GM12878 (cell line): ENCODE data around the gene HTR1A. TPM values are rescaled to one million over a fixed set of nuclear protein-coding genes. Genes with fewer than 3 reads are reported as not detected.

Source experiments
- ATAC-seq: fragments of 200-7000 bp; cut with Tn5 transposase; 3 replicates; pipeline ENCODE4 v1.9.1; 2020; ENCODE audit warnings: mild to moderate bottlenecking, moderate library complexity
- BruUV-seq: library from RNA; stranded (reverse); fragments of 400-500 nt; replicated peaks from 2 replicates; lab custom pipeline; 2021; lab: Mats Ljungman, UMichigan
- CTCF ChIA-PET: fragments of 300-600 bp; sonication (Branson Sonifier 250); formaldehyde crosslinking; extraction: SDS; loops from one replicate; lab custom pipeline; 2021; ENCODE audit warnings: inconsistent platforms; lab: Yijun Ruan, JAX
- POLR2A ChIA-PET: fragments of 350-600 bp; formaldehyde crosslinking; extraction: SDS; loops from one replicate; lab custom pipeline; 2021; ENCODE audit warnings: inconsistent platforms; lab: Charles Lee
- RAD21 ChIA-PET: fragments of 300-600 bp; sonication (Branson Sonifier 250); formaldehyde crosslinking; loops from one replicate; lab custom pipeline; 2023; ENCODE audit warnings: antibody characterized with exemption; ENCODE audit not compliant: unreplicated experiment; lab: Charles Lee
- SMC1A ChIA-PET: fragments of 300-600 bp; sonication (Branson Sonifier 250); formaldehyde crosslinking; loops from one replicate; lab custom pipeline; 2023; ENCODE audit not compliant: unreplicated experiment, uncharacterized antibody; lab: Charles Lee
- DNase-seq: peaks from one replicate; pipeline ENCODE4 v3.0.0-alpha.2; 2011; ENCODE audit warnings: low read depth, low spot score
- FAIRE-seq: peaks from 3 replicates; lab custom pipeline; 2011; peaks lifted over from hg19 to GRCh38; lab: Jason Lieb, UNC
- H2AFZ ChIP-seq: 2 replicates; pipeline ENCODE4 v1.6.0; 2011; ENCODE audit warnings: low read depth, low read length, control low read depth; ENCODE audit not compliant: control insufficient read depth
- H3K27ac ChIP-seq: 2 replicates; pipeline ENCODE4 v1.5.1; 2011; ENCODE audit warnings: control low read depth; ENCODE audit not compliant: control insufficient read depth, insufficient read depth
- H3K27me3 ChIP-seq, 2 experiments: replicated peaks in 1 of 2; 2 replicates each; pipeline versions ENCODE4 v1.6.0 to v1.6.1; 2011; ENCODE audit warnings: low read length in 1 of 2; ENCODE audit not compliant: control insufficient read depth in 2 of 2, insufficient read depth in 2 of 2
- H3K36me3 ChIP-seq, 2 experiments: 2 replicates each; pipeline ENCODE4 v1.5.1; 2011; ENCODE audit warnings: low read length in 1 of 2; ENCODE audit not compliant: control insufficient read depth in 2 of 2, insufficient read depth in 2 of 2
- H3K4me1 ChIP-seq: 2 replicates; pipeline ENCODE4 v1.6.1; 2011; ENCODE audit warnings: mild to moderate bottlenecking, low read length, moderate library complexity, mixed read lengths; ENCODE audit not compliant: control insufficient read depth, insufficient read depth
- H3K4me2 ChIP-seq: 2 replicates; pipeline ENCODE4 v1.6.0; 2011; ENCODE audit warnings: control low read depth; ENCODE audit not compliant: control insufficient read depth, insufficient read depth
- H3K4me3 ChIP-seq: fragments of 200-600 bp; sonication (generic); 2 replicates; pipeline ENCODE4 v1.5.1; 2016
- H3K79me2 ChIP-seq: 2 replicates; pipeline ENCODE4 v1.6.0; 2011; ENCODE audit warnings: low read length; ENCODE audit not compliant: control insufficient read depth, insufficient read depth
- H3K9ac ChIP-seq: 2 replicates; pipeline ENCODE4 v1.8.0; 2011; ENCODE audit warnings: low read length, control low read depth, mixed read lengths; ENCODE audit not compliant: control insufficient read depth, insufficient read depth
- H3K9me3 ChIP-seq: replicated peaks from 3 replicates; pipeline ENCODE4 v1.5.1; 2011; ENCODE audit warnings: mild to moderate bottlenecking, low read length; ENCODE audit not compliant: control insufficient read depth, insufficient read depth
- H4K20me1 ChIP-seq: 2 replicates; pipeline ENCODE4 v1.6.0; 2011; ENCODE audit not compliant: control insufficient read depth, insufficient read depth
- BRCA1 ChIP-seq: IDR thresholded peaks from 2 replicates; pipeline ENCODE4 v1.6.1; 2011; ENCODE audit warnings: low read depth, low read length, improper control_type of control experiment
- CHD2 ChIP-seq: IDR thresholded peaks from 2 replicates; pipeline ENCODE4 v1.6.1; 2011; ENCODE audit warnings: low read depth, low read length, improper control_type of control experiment, borderline replicate concordance
- FOS ChIP-seq: IDR thresholded peaks from 3 replicates; pipeline ENCODE4 v1.6.1; 2011; ENCODE audit warnings: borderline replicate concordance; ENCODE audit not compliant: insufficient read length; ENCODE audit errors: extremely low read depth
- GABPA ChIP-seq: IDR thresholded peaks from 2 replicates; pipeline ENCODE4 v1.6.1; 2014; ENCODE audit warnings: antibody characterized with exemption, low read depth, mild to moderate bottlenecking, inconsistent platforms
- JUNB ChIP-seq: IDR thresholded peaks from 2 replicates; pipeline ENCODE4 v1.6.1; 2016; ENCODE audit warnings: antibody characterized with exemption, mild to moderate bottlenecking
- KAT2A ChIP-seq: conservative IDR thresholded peaks from 2 replicates; pipeline ENCODE4 v1.6.1; 2011; ENCODE audit warnings: low read depth, low read length; ENCODE audit not compliant: control insufficient read depth
- MEF2A ChIP-seq: IDR thresholded peaks from 2 replicates; pipeline ENCODE4 v1.6.1; 2011; ENCODE audit warnings: low read depth, mild to moderate bottlenecking, low read length, moderate library complexity; ENCODE audit not compliant: insufficient read depth
- MTA2 ChIP-seq: fragments of 450-650 bp; IDR thresholded peaks from 2 replicates; pipeline ENCODE4 v1.6.1; 2016; ENCODE audit warnings: low read depth, mild to moderate bottlenecking, moderate library complexity
- NBN ChIP-seq: fragments of 450-650 bp; IDR thresholded peaks from 2 replicates; pipeline ENCODE4 v1.6.1; 2016
- NFXL1 ChIP-seq: fragments of 450-650 bp; IDR thresholded peaks from 2 replicates; pipeline ENCODE4 v1.6.1; 2017; ENCODE audit warnings: antibody characterized with exemption, mild to moderate bottlenecking, borderline replicate concordance
- NR2F1 ChIP-seq: fragments of 450-650 bp; conservative IDR thresholded peaks from 2 replicates; pipeline ENCODE4 v1.6.1; 2017; ENCODE audit warnings: mild to moderate bottlenecking
- PML ChIP-seq: IDR thresholded peaks from 2 replicates; pipeline ENCODE4 v1.6.1; 2012; ENCODE audit warnings: low read length, inconsistent platforms
- ZNF274 ChIP-seq: IDR thresholded peaks from one replicate; pipeline ENCODE4 v1.8.0; 2011; ENCODE audit not compliant: insufficient read length, insufficient read depth
- WGBS: methylation state at CpG from one replicate; pipeline ENCODE4 v1.1.6; 2016; ENCODE audit warnings: low lambda C conversion rate; ENCODE audit not compliant: insufficient replicate concordance, insufficient coverage; ENCODE audit errors: missing lambda C conversion rate; 5-methylcytosine and 5-hydroxymethylcytosine counted together
- in situ Hi-C: fragments of 300-500 bp; cut with MboI; formaldehyde crosslinking; loops from 9 replicates; pipeline ENCODE4 v1.14.3; 2018; ENCODE audit warnings: mixed read lengths
- intact Hi-C: fragments of 100-400 bp; cut with micrococcal nuclease; formaldehyde crosslinking; loops from one replicate; pipeline ENCODE4 v1.14.2; 2022; ENCODE audit not compliant: unreplicated experiment
- polyA plus RNA-seq, 11 experiments: library from polyadenylated mRNA; depleted of rRNA in 4 of 11; unstranded in 6 of 11; stranded (reverse) in 5 of 11; fragments of >200 nt; fragmentation: Nextera tagmentation in 4 of 11; fragmentation: Illumina TruSeq in 1 of 11; extraction: Ambion mirVana in 4 of 11; extraction: Trizol in 1 of 11; gene quantifications; 1 replicate in 1 of 11; 2 replicates in 10 of 11; pipeline versions ENCODE4 v1.2.1 to v1.2.3, GENCODE V29; 2011 to 2016; ENCODE audit warnings: inconsistent platforms in 2 of 11, missing spikeins in 2 of 11, low read depth in 1 of 11
- total RNA-seq, 4 experiments: library from RNA; depleted of rRNA in 3 of 4; stranded (reverse); fragments of >200 nt in 3 of 4; fragmentation: Illumina TruSeq in 1 of 4; extraction: Trizol in 1 of 4; gene quantifications; 2 replicates each; pipeline versions ENCODE4 v1.2.1 to v1.2.3, GENCODE V29; 2013 to 2021
- TF ChIP-seq, protein P1 (sequence below): IDR thresholded peaks from 2 replicates; pipeline ENCODE4 v1.6.1; 2012; ENCODE audit warnings: low read depth, low read length, improper control_type of control experiment
- TF ChIP-seq, protein P2 (sequence below): IDR thresholded peaks from 2 replicates; pipeline ENCODE4 v1.6.1; 2011; ENCODE audit warnings: borderline replicate concordance, low read depth, mild to moderate bottlenecking, moderate library complexity, low read length; ENCODE audit not compliant: insufficient read depth, poor library complexity, severe bottlenecking
- TF ChIP-seq, protein P3 (sequence below): IDR thresholded peaks from 2 replicates; pipeline ENCODE4 v1.6.1; 2012; ENCODE audit warnings: low read depth, low read length, improper control_type of control experiment
- TF ChIP-seq, protein P4 (sequence below): fragments of 450-650 bp; formaldehyde crosslinking; IDR thresholded peaks from 2 replicates; pipeline ENCODE4 v1.5.0; 2022; ENCODE audit warnings: mild to moderate bottlenecking, missing genetic modification characterization

HTR1A gene
- total and polyA plus RNA-seq, 10 of the 15 experiments (the other 5 are each of a cell fraction or from before 2014, with no cell fraction given), result not detected

DNA sequence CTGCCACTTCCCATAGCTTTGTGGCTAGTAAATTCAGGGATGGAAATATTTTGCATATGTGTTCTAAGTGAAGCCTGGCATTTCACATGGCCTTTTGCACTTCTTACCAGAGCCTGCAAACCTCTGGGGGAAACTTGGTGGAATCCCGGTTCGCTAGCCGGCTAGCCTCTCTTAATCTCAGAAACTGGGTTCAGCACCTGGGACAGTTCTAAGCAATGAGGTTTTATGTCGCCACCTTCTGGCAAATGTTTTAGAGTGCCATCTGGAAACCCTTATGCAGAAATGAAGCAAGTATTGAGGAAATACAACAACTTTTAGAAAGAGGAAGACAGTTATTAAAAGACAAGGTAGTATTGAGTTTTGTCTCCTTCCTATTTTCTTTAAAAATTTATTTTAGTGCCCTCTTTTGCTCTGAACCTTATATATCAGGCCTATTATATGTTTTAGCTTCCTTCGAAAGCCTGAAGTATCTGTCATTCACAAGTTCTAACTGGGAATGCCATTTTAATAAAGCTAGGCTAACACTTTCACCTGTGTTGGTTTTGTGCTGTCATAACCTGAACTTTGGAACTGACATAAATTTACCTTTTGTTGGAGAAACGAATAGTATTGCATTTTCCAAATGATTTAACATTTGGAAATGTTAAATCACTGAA lies 963 bp upstream of the HTR1A start (continued):
- TF ChIP-seq MEF2A, result no peak

DNA sequence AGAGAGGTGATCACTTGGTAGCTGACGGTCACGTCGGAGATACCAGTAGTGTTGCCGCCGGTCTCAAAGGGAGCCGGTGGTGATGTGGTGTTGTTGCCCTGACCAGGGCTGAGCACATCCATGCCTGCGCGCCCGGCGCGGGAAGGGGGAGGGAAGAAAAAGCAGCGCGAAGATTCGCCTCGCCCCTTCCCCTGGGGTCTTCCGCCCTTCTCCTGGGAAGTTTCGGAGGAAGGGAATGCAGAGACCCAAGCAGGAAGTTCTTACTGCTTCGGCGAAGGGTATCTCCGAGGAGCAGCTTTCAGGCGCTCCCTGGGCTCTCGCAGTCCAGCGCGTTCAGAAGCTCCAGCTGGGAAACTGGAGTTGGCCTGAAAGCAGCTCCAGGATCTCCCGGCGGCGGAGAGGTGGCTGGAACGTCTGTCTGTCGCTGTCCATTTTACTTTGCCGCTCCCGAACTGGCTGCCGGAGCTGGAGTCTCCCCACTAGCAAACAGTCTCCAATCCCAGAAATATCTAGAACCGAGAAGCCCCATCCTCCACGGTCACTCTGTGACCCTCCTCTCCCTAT lies 565 bp downstream of the HTR1A start:
- H3K4me1 ChIP-seq, result no peaks in the 10 kb centered on the region
- H4K20me1 ChIP-seq, result no peaks in the 10 kb centered on the region
- H3K27me3 ChIP-seq, result no peaks in the 10 kb centered on the region; a peak in 1 of 4 replicates
- intact Hi-C loops, result loop anchor here (5.0 kb wide), 1 partner anchor 834 kb away; no protein-coding TSS in a partner anchor
- BruUV-seq, result no TSS peak
- no peaks in the 10 kb centered on the region for H3K79me2 ChIP-seq
- FAIRE-seq (no peak), ATAC-seq (no peak), DNase-seq (no peak)
- H3K4me2 ChIP-seq, result no peak overlapping the region
- POLR2A ChIA-PET, result no interaction called here
- H3K9ac ChIP-seq, result no peak overlapping the region
- no peak overlapping the region for H3K4me3 ChIP-seq
- H3K27ac ChIP-seq, result no peak overlapping the region
- no peaks in the 10 kb centered on the region for H3K36me3 ChIP-seq
- RAD21 ChIA-PET, result no interaction called here
- CTCF ChIA-PET, result no interaction called here
- H3K9me3 ChIP-seq, result no peaks in the 10 kb centered on the region
- in situ Hi-C loops, result loop anchor here (5.0 to 25.0 kb wide), 2 partner anchors 559 to 1499 kb away; no protein-coding TSS in a partner anchor
- SMC1A ChIA-PET, result no interaction called here
- 31% methylated on average over 27 of the region's 34 CpGs for WGBS
- H2AFZ ChIP-seq, result no peak overlapping the region
- TF ChIP-seq KAT2A, result no peak
- no peak for TF ChIP-seq NR2F1
- no peak for TF ChIP-seq CHD2
- TF ChIP-seq, protein P1, sequence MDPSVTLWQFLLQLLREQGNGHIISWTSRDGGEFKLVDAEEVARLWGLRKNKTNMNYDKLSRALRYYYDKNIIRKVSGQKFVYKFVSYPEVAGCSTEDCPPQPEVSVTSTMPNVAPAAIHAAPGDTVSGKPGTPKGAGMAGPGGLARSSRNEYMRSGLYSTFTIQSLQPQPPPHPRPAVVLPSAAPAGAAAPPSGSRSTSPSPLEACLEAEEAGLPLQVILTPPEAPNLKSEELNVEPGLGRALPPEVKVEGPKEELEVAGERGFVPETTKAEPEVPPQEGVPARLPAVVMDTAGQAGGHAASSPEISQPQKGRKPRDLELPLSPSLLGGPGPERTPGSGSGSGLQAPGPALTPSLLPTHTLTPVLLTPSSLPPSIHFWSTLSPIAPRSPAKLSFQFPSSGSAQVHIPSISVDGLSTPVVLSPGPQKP, result no peak
- TF ChIP-seq, protein P2, sequence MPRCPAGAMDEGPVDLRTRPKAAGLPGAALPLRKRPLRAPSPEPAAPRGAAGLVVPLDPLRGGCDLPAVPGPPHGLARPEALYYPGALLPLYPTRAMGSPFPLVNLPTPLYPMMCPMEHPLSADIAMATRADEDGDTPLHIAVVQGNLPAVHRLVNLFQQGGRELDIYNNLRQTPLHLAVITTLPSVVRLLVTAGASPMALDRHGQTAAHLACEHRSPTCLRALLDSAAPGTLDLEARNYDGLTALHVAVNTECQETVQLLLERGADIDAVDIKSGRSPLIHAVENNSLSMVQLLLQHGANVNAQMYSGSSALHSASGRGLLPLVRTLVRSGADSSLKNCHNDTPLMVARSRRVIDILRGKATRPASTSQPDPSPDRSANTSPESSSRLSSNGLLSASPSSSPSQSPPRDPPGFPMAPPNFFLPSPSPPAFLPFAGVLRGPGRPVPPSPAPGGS, result no peak
- TF ChIP-seq FOS, result no peak
- TF ChIP-seq, protein P3, sequence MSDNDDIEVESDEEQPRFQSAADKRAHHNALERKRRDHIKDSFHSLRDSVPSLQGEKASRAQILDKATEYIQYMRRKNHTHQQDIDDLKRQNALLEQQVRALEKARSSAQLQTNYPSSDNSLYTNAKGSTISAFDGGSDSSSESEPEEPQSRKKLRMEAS, result no peak
- no peak for TF ChIP-seq ZNF274
- TF ChIP-seq NFXL1, result no peak
- TF ChIP-seq, protein P4, sequence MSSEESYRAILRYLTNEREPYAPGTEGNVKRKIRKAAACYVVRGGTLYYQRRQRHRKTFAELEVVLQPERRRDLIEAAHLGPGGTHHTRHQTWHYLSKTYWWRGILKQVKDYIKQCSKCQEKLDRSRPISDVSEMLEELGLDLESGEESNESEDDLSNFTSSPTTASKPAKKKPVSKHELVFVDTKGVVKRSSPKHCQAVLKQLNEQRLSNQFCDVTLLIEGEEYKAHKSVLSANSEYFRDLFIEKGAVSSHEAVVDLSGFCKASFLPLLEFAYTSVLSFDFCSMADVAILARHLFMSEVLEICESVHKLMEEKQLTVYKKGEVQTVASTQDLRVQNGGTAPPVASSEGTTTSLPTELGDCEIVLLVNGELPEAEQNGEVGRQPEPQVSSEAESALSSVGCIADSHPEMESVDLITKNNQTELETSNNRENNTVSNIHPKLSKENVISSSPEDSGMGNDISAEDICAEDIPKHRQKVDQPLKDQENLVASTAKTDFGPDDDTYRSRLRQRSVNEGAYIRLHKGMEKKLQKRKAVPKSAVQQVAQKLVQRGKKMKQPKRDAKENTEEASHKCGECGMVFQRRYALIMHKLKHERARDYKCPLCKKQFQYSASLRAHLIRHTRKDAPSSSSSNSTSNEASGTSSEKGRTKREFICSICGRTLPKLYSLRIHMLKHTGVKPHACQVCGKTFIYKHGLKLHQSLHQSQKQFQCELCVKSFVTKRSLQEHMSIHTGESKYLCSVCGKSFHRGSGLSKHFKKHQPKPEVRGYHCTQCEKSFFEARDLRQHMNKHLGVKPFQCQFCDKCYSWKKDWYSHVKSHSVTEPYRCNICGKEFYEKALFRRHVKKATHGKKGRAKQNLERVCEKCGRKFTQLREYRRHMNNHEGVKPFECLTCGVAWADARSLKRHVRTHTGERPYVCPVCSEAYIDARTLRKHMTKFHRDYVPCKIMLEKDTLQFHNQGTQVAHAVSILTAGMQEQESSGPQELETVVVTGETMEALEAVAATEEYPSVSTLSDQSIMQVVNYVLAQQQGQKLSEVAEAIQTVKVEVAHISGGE (CRISPR knock-in tag), result no peak
- no peak for TF ChIP-seq NBN
- TF ChIP-seq JUNB, result no peak
- no peak for TF ChIP-seq GABPA
- TF ChIP-seq MTA2, result no peak
- no peak for TF ChIP-seq BRCA1
- no peak for TF ChIP-seq PML
